HG03575 (cell line): ENCODE results near the gene MBP.

Experiments
- ATAC-seq: cut with Tn5 transposase; IDR thresholded peaks from one replicate; pipeline ENCODE4 v1.9.1; 2021; ENCODE audit not compliant: unreplicated experiment, insufficient number of reproducible peaks, low FRiP score; ENCODE audit errors: extremely low read depth

Gene MBP

GRCh38 chr18:77006305-77007175, 126.0 kb downstream of the MBP start:
- ATAC-seq, result no peak

- ATAC-seq, result no peak
Measured at GRCh38 chr18:77005651-77006195, 126.9 kb downstream of the MBP start.

- no peak for ATAC-seq
Measured at GRCh38 chr18:77004555-77005380, 127.8 kb downstream of the MBP start.

- no peak for ATAC-seq
Measured at GRCh38 chr18:77003316-77003715, 129.3 kb downstream of the MBP start.

GRCh38 chr18:77002496-77002895, 130.1 kb downstream of the MBP start:
- ATAC-seq, result no peak

GRCh38 chr18:77001979-77002378, 130.6 kb downstream of the MBP start:
- ATAC-seq, result no peak

GRCh38 chr18:77001041-77001440, 131.5 kb downstream of the MBP start:
- ATAC-seq, result no peak

GRCh38 chr18:77000527-77000926, 132.1 kb downstream of the MBP start:
- ATAC-seq, result no peak

GRCh38 chr18:76999077-76999476, 133.5 kb downstream of the MBP start:
- ATAC-seq, result no peak

- ATAC-seq, result no peak
Measured at GRCh38 chr18:76997951-76998808, 134.4 kb downstream of the MBP start.

- no peak for ATAC-seq
Measured at GRCh38 chr18:76996429-76996828, 136.2 kb downstream of the MBP start.

GRCh38 chr18:76995896-76996295, 136.7 kb downstream of the MBP start:
- ATAC-seq, result no peak

GRCh38 chr18:76994086-76994654, 138.4 kb downstream of the MBP start:
- ATAC-seq, result no peak

- ATAC-seq, result no peak
Measured at GRCh38 chr18:76993573-76993972, 139.0 kb downstream of the MBP start.

GRCh38 chr18:76993085-76993382, 139.5 kb downstream of the MBP start:
- no peak for ATAC-seq

GRCh38 chr18:76992226-76993084, 140.1 kb downstream of the MBP start:
- no peak for ATAC-seq

GRCh38 chr18:76991021-76991688, 141.4 kb downstream of the MBP start:
- ATAC-seq, result no peak
